ENCODE measurements around the gene GPD1L. TPM values are rescaled to one million over a fixed set of nuclear protein-coding genes. Genes with fewer than 3 reads are reported as not detected.

Gene GPD1L
- total and polyA plus RNA-seq, 7 experiments from 2014 or later: 10.6 to 23.8 (median 21.0) TPM

GRCh38 chr3:32157600-32158264, 51.3 kb downstream of the GPD1L start:
- no peaks in the 10 kb centered on the region for H3K4me1 Mint-ChIP-seq
- H3K9me3 Mint-ChIP-seq: no peaks in the 10 kb centered on the region
- peaks cover 18 to 61% (median 22%) of the 10 kb centered on the region in 5 donors for H3K36me3 Mint-ChIP-seq
- H3K27ac ChIP-seq (ENCODE audit: low read depth, low read length): no peak overlapping the region
- DNase-seq: no peak
- POLR2A ChIA-PET: no interaction called here
- no peaks in the 10 kb centered on the region for H3K4me1 ChIP-seq (ENCODE audit: control insufficient read depth in 2 of 2, insufficient read depth in 2 of 2, low read length in 2 of 2)
- H3K27ac Mint-ChIP-seq: no peak overlapping the region
- no peaks in the 10 kb centered on the region for H3K27me3 ChIP-seq (ENCODE audit: control insufficient read depth in 2 of 2, insufficient read depth in 2 of 2, low read length in 2 of 2)
- peaks cover 0 to 28% (median 3%) of the 10 kb centered on the region in 3 experiments for H3K36me3 ChIP-seq (ENCODE audit: control insufficient read depth in 2 of 3, insufficient read depth in 3 of 3, low read length in 3 of 3)
- CTCF ChIA-PET: interaction anchor here (0.6 kb wide), 1 partner anchor 27 kb away, joined by 3 read pairs; no protein-coding TSS in a partner anchor
- H3K9me3 ChIP-seq (ENCODE audit: control insufficient read depth in 2 of 3, low read length in 3 of 3): no peaks in the 10 kb centered on the region
- ATAC-seq: no peak
- no peak overlapping the region for H3K4me3 Mint-ChIP-seq
- no peak overlapping the region for H3K4me3 ChIP-seq (ENCODE audit: low read length)
- intact Hi-C loops (cut with micrococcal nuclease): no loop called here
- H3K27me3 Mint-ChIP-seq: no peaks in the 10 kb centered on the region

DNA sequence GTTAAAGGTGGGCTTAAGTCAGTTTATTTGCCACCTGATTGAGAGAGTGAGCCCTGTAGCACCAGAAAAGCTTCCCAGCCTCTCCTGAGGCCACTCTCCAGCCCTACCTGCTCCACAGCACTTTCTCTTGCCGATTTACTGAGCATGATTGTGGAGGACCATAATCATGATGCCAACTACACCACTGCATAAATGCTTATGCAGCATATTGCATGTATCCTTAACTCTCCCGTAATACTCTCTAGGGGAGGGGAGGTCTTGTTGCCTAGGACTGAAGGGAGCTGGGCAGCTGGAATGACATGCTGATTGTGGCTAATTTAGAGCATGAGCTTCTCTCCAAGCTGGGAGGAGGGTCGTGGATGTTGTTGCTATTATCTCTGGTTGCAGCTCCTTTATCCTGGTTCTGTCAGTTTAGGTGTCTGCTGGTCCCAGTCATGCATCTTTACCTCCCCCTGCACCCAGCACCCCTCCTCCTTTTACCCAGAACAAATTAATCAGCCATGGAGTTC, 54.3 kb downstream of the GPD1L start:
- Mint-ChIP-seq H3K4me3 (no peak overlapping the region), H3K27ac (peak overlapping the region in 1 of 9 donors; percentile 9), H3K36me3 (peaks cover 13 to 65% (median 41%) of the 10 kb centered on the region in 5 donors), H3K27me3 (no peaks in the 10 kb centered on the region), H3K9me3 (no peaks in the 10 kb centered on the region), H3K4me1 (no peaks in the 10 kb centered on the region)
- ChIA-PET POLR2A (interaction anchor here (0.6 kb wide), 1 partner anchor 11 kb away, joined by 3 read pairs; no protein-coding TSS in a partner anchor), CTCF (no interaction called here)
- Histone ChIP-seq H3K9me3 (ENCODE audit: control insufficient read depth in 2 of 3, low read length in 3 of 3) (no peaks in the 10 kb centered on the region), H3K4me3 (ENCODE audit: low read length) (no peak overlapping the region), H3K27me3 (ENCODE audit: control insufficient read depth in 2 of 2, insufficient read depth in 2 of 2, low read length in 2 of 2) (no peaks in the 10 kb centered on the region), H3K36me3 (ENCODE audit: control insufficient read depth in 2 of 3, insufficient read depth in 3 of 3, low read length in 3 of 3) (peaks cover 0 to 33% (median 0%) of the 10 kb centered on the region in 3 experiments), H3K27ac (ENCODE audit: low read depth, low read length) (no peak overlapping the region), H3K4me1 (ENCODE audit: control insufficient read depth in 2 of 2, insufficient read depth in 2 of 2, low read length in 2 of 2) (no peaks in the 10 kb centered on the region)
- DNase-seq (no peak), ATAC-seq (no peak)
- intact Hi-C loops (cut with micrococcal nuclease): no loop called here

DNA sequence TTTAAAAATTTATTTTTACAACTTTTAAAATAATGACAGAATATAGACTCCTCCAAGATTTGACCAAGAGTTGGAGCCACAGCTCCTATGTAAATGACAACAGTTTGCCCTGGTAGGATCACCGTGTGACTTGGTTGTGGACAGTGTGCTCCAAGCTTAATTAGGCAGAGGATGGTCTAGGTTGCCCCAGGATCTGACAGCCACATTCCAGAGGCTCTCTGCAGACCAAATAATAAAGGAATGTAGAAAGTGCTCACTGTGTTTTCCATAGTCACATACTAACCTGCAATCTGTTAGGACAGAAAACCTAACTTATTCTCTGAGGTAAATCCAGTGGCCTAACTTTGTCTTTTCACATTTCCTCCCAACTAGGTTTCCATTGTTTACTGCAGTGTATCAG, 59.0 kb downstream of the GPD1L start:
- no peak for DNase-seq
- ChIA-PET POLR2A (no interaction called here), CTCF (interaction anchor here (0.8 kb wide), 1 partner anchor 11 kb away, joined by 3 read pairs; no protein-coding TSS in a partner anchor)
- no peak overlapping the region for H3K27ac Mint-ChIP-seq
- H3K36me3 Mint-ChIP-seq: peaks cover 22 to 73% (median 52%) of the 10 kb centered on the region in 5 donors
- ATAC-seq: no peak
- no peaks in the 10 kb centered on the region for H3K9me3 ChIP-seq (ENCODE audit: control insufficient read depth in 2 of 3, low read length in 3 of 3)
- H3K9me3 Mint-ChIP-seq: peaks cover 0 to 12% (median 3%) of the 10 kb centered on the region in 11 donors
- H3K4me3 ChIP-seq (ENCODE audit: low read length): no peak overlapping the region
- no peak overlapping the region for H3K27ac ChIP-seq (ENCODE audit: low read depth, low read length)
- no peak overlapping the region for H3K4me3 Mint-ChIP-seq
- no peaks in the 10 kb centered on the region for H3K27me3 Mint-ChIP-seq
- H3K4me1 ChIP-seq (ENCODE audit: control insufficient read depth in 2 of 2, insufficient read depth in 2 of 2, low read length in 2 of 2): no peaks in the 10 kb centered on the region
- peaks cover 0 to 50% (median 0%) of the 10 kb centered on the region in 3 experiments for H3K36me3 ChIP-seq (ENCODE audit: control insufficient read depth in 2 of 3, insufficient read depth in 3 of 3, low read length in 3 of 3)
- no peaks in the 10 kb centered on the region for H3K27me3 ChIP-seq (ENCODE audit: control insufficient read depth in 2 of 2, insufficient read depth in 2 of 2, low read length in 2 of 2)
- intact Hi-C loops (cut with micrococcal nuclease): no loop called here
- H3K4me1 Mint-ChIP-seq: no peaks in the 10 kb centered on the region

GRCh38 chr3:32166654-32167053, 60.2 kb downstream of the GPD1L start:
- ATAC-seq: no peak

GRCh38 chr3:32172420-32172819, 66.0 kb downstream of the GPD1L start:
- Histone ChIP-seq H3K27ac (ENCODE audit: low read depth, low read length) (no peak overlapping the region), H3K36me3 (ENCODE audit: control insufficient read depth in 2 of 3, insufficient read depth in 3 of 3, low read length in 3 of 3) (peaks cover 0 to 12% (median 0%) of the 10 kb centered on the region in 3 experiments), H3K4me3 (ENCODE audit: low read length) (no peak overlapping the region), H3K4me1 (ENCODE audit: control insufficient read depth in 2 of 2, insufficient read depth in 2 of 2, low read length in 2 of 2) (peaks cover 0 to under 1% of the 10 kb centered on the region in 2 donors), H3K27me3 (ENCODE audit: control insufficient read depth in 2 of 2, insufficient read depth in 2 of 2, low read length in 2 of 2) (no peaks in the 10 kb centered on the region), H3K9me3 (ENCODE audit: control insufficient read depth in 2 of 3, low read length in 3 of 3) (peaks cover 0 to 4% (median 0%) of the 10 kb centered on the region in 3 experiments)
- ChIA-PET CTCF (interaction anchor here (1.1 to 1.7 kb wide), 2 partner anchors 8 to 167 kb away, joined by 3 to 4 read pairs; no protein-coding TSS in a partner anchor), POLR2A (interaction anchor here (0.7 kb wide), 1 partner anchor 1299 kb away, joined by 3 read pairs; no protein-coding TSS in a partner anchor)
- no peak for ATAC-seq
- DNase-seq: no peak
- intact Hi-C loops (cut with micrococcal nuclease): loop anchor here in 1 of 2 donors (10.0 kb wide), 2 partner anchors 332 to 612 kb away; partner anchors contain the start of gene CMTM6
- peaks cover 4 to 12% (median 8%) of the 10 kb centered on the region in 7 donors for H3K4me1 Mint-ChIP-seq
- H3K27me3 Mint-ChIP-seq: peaks cover 0 to 2% (median 0%) of the 10 kb centered on the region in 5 donors
- peaks cover 0 to 32% (median 15%) of the 10 kb centered on the region in 11 donors for H3K9me3 Mint-ChIP-seq
- no peak overlapping the region for H3K27ac Mint-ChIP-seq
- peaks cover 4 to 37% (median 33%) of the 10 kb centered on the region in 5 donors for H3K36me3 Mint-ChIP-seq
- no peak overlapping the region for H3K4me3 Mint-ChIP-seq

More at GRCh38 chr3:32166654-32167053, 60.2 kb downstream of the GPD1L start:
- ChIA-PET CTCF (no interaction called here), POLR2A (no interaction called here)
- no peak overlapping the region for H3K4me3 ChIP-seq (ENCODE audit: low read length)
- H3K27me3 Mint-ChIP-seq: no peaks in the 10 kb centered on the region
- peaks cover 0 to 48% (median 0%) of the 10 kb centered on the region in 3 experiments for H3K36me3 ChIP-seq (ENCODE audit: control insufficient read depth in 2 of 3, insufficient read depth in 3 of 3, low read length in 3 of 3)
- H3K27ac Mint-ChIP-seq: no peak overlapping the region
- no peaks in the 10 kb centered on the region for H3K4me1 ChIP-seq (ENCODE audit: control insufficient read depth in 2 of 2, insufficient read depth in 2 of 2, low read length in 2 of 2)
- DNase-seq: no peak
- no peaks in the 10 kb centered on the region for H3K4me1 Mint-ChIP-seq
- H3K4me3 Mint-ChIP-seq: no peak overlapping the region
- peaks cover 0 to 1% (median 0%) of the 10 kb centered on the region in 3 experiments for H3K9me3 ChIP-seq (ENCODE audit: control insufficient read depth in 2 of 3, low read length in 3 of 3)
- H3K36me3 Mint-ChIP-seq: peaks cover 22 to 70% (median 57%) of the 10 kb centered on the region in 5 donors
- no peak overlapping the region for H3K27ac ChIP-seq (ENCODE audit: low read depth, low read length)
- intact Hi-C loops (cut with micrococcal nuclease): no loop called here
- H3K9me3 Mint-ChIP-seq: peaks cover 0 to 22% (median 8%) of the 10 kb centered on the region in 11 donors
- no peaks in the 10 kb centered on the region for H3K27me3 ChIP-seq (ENCODE audit: control insufficient read depth in 2 of 2, insufficient read depth in 2 of 2, low read length in 2 of 2)

DNA sequence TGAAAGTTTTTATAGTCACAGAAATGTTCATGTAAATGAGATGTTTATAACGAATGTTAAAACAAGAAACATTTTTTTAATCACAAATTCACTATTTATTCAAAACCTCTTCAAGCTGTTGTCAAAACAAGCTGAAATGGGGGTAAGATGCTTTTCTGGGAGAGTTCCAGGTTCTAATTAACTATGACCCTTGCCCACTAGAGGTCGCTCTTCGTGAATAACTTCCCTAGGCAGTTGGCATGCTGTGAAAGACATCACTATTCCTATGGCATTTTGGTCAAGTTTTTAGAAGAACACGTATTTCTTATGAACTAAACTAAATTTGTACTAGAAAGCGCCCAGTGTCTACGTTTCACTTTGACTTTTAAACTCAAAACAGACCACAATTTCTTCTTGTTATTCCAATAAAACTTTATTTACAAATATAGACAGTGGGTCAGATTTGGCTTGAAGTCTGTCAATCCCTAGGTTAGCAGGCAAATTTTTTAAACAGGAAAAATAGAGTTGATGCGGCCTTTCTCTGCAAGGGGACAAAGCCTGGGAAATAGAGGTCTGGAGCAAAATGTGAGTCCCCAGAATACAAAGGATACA, 69.3 kb downstream of the GPD1L start:
- ChIA-PET CTCF (interaction anchor here (0.6 to 3.8 kb wide), 17 partner anchors 66 to 414 kb away, joined by 3 to 29 read pairs (median 4); no protein-coding TSS in a partner anchor), POLR2A (interaction anchor here (1.6 kb wide), 1 partner anchor 122 kb away, joined by 4 read pairs; no protein-coding TSS in a partner anchor)
- Mint-ChIP-seq H3K9me3 (peaks cover 0 to 21% (median 12%) of the 10 kb centered on the region in 11 donors), H3K27ac (no peak overlapping the region), H3K4me1 (peaks cover 8 to 16% (median 14%) of the 10 kb centered on the region in 7 donors), H3K27me3 (peaks cover 0 to 8% (median 0%) of the 10 kb centered on the region in 5 donors), H3K4me3 (no peak overlapping the region), H3K36me3 (peaks cover 0 to 17% (median 15%) of the 10 kb centered on the region in 5 donors)
- DNase-seq (peak; percentile 11 to 68 (median 49)), ATAC-seq (no peak)
- Histone ChIP-seq H3K4me3 (ENCODE audit: low read length) (no peak overlapping the region), H3K27me3 (ENCODE audit: control insufficient read depth in 2 of 2, insufficient read depth in 2 of 2, low read length in 2 of 2) (no peaks in the 10 kb centered on the region), H3K9me3 (ENCODE audit: control insufficient read depth in 2 of 3, low read length in 3 of 3) (peaks cover 0 to 4% (median 0%) of the 10 kb centered on the region in 3 experiments), H3K27ac (ENCODE audit: low read depth, low read length) (no peak overlapping the region), H3K36me3 (ENCODE audit: control insufficient read depth in 2 of 3, insufficient read depth in 3 of 3, low read length in 3 of 3) (no peaks in the 10 kb centered on the region), H3K4me1 (ENCODE audit: control insufficient read depth in 2 of 2, insufficient read depth in 2 of 2, low read length in 2 of 2) (peaks cover 0 to 6% of the 10 kb centered on the region in 2 donors)
- intact Hi-C loops (cut with micrococcal nuclease): loop anchor here (1.0 to 10.0 kb wide), 7 partner anchors 121 to 609 kb away; partner anchors contain the start of genes CMTM6 (in 2 of the 2) and DYNC1LI1 (in 1 of the 2)
